LNCaP clone FGC (cell line): ENCODE measurements around the gene RAB6A.
A peak's percentile ranks its signal among the peaks of the same experiment; 100 is the strongest.
"Not testable (repeated sequence)": the region's sequence is repeated elsewhere in the genome, so short reads cannot be mapped to it uniquely, and the experiment has no call there.

ENCODE experiments used
- DNase-seq: peaks from one replicate; pipeline ENCODE4 v3.0.0-alpha.2; 2011; ENCODE audit warnings: low read depth
- H3K4me3 ChIP-seq: 2 replicates; pipeline ENCODE4 v1.5.1; 2011; ENCODE audit warnings: mild to moderate bottlenecking, low read depth, low read length, control low read depth
- TF ChIP-seq, protein P1 (sequence below): IDR thresholded peaks from 2 replicates; pipeline ENCODE4 v1.5.1; 2012; ENCODE audit warnings: mild to moderate bottlenecking; ENCODE audit not compliant: control insufficient read depth, insufficient read depth; ENCODE audit errors: extremely low read depth

The RAB6A gene

DNA sequence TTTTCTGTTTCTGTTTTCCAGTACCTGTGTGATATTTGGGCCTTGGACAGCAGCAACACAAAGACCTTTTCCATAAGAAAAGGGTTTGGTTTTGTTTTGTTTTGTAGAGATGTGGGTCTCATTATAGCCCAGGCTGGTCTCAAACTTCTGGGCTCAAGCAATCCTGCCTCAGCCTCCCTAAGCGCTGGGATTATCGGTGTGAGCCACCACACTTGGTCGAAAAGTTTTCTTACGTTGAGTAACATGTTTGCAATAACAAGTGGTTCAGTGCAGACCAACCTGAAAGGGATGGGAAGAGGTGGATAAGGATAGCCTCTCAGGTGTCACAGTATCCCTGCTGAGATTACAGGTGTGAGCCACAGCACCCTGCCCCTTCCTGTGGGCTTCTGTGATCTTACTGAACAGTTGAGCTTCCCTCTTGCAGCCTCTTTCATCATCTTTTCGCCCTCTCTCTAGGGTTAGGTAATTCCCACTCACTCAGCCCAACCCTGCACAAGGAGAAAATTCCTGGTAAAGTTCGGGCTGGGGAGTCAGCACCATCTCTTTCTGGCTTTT is 23.3 kb upstream of the RAB6A start:
- H3K4me3 ChIP-seq = no peak overlapping the region
- no peak for DNase-seq
- TF ChIP-seq, protein P1, sequence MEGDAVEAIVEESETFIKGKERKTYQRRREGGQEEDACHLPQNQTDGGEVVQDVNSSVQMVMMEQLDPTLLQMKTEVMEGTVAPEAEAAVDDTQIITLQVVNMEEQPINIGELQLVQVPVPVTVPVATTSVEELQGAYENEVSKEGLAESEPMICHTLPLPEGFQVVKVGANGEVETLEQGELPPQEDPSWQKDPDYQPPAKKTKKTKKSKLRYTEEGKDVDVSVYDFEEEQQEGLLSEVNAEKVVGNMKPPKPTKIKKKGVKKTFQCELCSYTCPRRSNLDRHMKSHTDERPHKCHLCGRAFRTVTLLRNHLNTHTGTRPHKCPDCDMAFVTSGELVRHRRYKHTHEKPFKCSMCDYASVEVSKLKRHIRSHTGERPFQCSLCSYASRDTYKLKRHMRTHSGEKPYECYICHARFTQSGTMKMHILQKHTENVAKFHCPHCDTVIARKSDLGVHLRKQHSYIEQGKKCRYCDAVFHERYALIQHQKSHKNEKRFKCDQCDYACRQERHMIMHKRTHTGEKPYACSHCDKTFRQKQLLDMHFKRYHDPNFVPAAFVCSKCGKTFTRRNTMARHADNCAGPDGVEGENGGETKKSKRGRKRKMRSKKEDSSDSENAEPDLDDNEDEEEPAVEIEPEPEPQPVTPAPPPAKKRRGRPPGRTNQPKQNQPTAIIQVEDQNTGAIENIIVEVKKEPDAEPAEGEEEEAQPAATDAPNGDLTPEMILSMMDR = no peak

DNA sequence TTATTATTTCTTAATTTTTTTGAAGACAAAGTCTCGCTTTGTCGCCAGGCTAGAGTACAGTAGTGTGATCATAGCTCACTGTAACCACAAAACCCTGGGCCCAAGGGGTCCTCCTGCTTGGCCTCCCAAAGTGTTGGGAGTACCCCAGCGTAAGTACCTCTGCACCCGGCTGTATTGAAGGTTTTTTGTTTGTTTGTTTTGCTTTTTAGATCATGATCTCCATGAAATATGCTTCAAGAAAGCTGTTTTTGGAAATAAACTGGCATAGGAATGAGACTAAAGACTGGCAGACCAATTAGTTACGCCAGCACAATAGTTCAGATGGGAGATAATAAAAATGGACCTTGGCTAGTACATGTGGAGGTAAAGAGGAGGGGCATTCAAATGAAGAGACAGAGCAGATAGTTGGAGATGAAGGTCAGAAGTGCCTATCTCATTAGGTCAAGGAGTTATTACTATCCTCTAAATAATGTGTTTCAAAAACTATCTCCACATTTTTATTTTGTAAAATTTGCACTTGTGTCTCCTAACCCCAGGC is 22.7 kb upstream of the RAB6A start:
- no peak for DNase-seq
- TF ChIP-seq, protein P1 = no peak
- no peak overlapping the region for H3K4me3 ChIP-seq

DNA sequence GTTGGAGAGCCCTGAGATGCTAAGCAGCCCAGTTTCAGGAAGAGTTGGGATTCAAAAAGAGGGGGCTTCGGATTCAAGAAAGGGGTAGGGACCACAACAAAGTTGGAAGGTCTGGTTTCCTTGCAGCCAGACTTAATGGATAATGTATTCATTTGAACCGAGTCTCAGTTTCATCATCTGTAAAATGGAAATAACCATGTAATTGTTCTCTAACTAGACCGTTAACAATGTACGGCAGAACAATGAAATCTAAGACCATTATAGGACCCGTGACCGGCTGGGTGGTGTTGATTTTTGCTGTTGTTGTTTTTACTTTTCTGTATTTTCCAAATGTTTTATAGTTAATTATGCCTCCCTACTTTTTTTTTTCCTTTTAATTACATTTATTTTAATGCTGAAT is 20.4 kb upstream of the RAB6A start:
- TF ChIP-seq, protein P1 = no peak
- H3K4me3 ChIP-seq = no peak overlapping the region
- DNase-seq = no peak

DNA sequence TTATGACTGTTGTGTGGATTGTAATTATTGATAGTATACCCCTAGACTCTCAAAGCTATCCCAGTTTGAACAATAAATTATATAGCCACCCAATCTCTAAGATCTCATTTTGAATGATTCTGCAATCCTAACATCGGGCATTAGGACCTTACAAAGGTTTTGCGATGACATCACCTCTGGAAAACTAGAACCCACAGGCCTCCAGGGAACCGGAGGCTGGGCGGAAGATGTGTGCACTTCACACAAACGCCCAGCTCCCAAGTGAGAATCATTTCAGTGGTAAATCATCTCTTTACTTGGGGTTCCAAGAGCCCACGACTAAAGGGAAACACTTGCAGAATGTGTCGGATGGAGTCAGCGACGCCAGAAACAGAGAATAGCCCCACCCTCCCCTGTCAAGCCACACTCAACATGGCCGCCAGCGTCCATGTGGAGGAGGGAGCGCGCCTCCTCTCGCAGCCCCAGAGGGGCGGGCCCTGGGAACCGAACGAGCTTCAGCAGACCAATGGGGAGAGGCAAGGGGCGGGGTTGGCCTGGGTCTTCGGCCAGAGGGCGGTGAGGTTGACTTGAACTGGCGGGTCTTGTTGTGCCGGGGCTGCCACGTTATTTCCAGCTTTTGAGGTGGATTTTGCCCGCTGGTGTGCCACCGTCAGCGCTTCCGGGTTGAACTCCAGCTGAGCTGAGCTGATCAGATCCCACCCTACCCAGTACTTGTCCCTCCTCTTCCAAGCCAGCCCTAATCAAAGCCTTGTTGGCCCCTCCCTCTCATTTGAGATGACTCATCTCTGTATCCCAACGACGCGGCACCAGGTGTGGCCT is 18.4 kb upstream of the RAB6A start:
- H3K4me3 ChIP-seq = peak overlapping the region; percentile 50
- peak; percentile 96 for DNase-seq
- TF ChIP-seq, protein P1 = no peak

DNA sequence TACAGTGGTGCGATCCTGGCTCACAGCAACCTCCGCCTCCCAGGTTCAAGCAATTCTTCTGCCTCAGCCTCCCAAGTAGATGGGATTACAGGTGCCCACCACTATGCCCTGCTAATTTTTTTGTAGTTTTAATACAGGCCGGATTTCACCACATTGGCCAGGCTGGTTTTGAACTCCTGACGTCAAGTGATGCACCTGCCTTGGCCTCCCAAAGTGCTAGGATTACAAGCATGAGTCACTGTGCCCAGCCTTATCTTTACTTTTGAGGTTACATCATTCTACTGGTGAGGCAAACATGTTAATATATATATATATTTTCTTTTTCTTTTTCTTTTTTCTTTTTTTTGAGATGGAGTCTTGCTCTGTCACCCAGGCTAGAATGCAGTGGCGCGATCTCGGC is 9.9 kb upstream of the RAB6A start:
- H3K4me3 ChIP-seq, DNase-seq: not testable (repeated sequence)

DNA sequence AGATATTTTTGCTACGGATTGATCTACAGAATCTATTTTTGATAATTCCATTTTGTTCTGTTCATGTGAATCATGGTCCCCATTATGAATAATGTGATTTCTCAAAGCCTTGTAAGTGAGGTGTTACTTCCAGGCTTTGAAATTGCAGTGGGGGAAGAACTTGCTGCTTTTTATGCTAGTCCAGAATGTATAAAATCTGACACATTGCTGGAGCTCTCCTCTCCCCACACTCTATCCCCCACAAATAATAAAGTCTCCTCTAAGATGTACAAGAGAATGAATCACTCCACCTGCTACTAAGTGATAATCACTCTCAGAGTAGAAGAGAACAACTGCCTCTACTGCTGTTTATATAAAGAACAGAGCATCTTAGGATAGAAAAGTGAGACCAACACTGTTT is 5.9 kb upstream of the RAB6A start:
- DNase-seq = no peak
- TF ChIP-seq, protein P1 = no peak
- H3K4me3 ChIP-seq = no peak overlapping the region

DNA sequence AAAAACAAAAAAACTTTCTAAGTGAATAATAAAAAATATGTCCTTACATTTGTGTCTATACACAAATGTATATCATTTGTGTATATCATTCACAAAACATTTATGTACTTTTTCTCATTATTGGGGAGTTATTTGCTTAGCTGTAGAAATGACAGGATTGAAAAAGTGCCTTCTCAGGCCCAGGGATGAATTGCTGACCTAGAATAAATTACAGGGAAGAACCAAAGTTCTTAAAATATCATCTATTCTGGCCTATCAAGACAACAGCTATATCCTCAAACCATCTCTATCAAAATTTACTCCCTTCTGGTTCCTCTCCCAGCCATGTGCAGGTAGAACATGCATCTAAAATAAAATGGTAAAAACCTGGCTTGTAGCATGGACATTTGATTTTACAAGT is 1.9 kb upstream of the RAB6A start:
- TF ChIP-seq, protein P1 = no peak
- no peak for DNase-seq
- H3K4me3 ChIP-seq = no peak overlapping the region
